GM12892 (cell line): ENCODE results near the gene NME3.

Source experiments
- POLR2A ChIP-seq: IDR thresholded peaks from 2 replicates; pipeline ENCODE4 v1.6.1; 2011; ENCODE audit warnings: low read depth, low read length, control low read depth
- POLR2AphosphoS5 ChIP-seq: IDR thresholded peaks from 2 replicates; pipeline ENCODE4 v1.6.1; 2011; ENCODE audit warnings: low read depth, low read length, control low read depth

DNA sequence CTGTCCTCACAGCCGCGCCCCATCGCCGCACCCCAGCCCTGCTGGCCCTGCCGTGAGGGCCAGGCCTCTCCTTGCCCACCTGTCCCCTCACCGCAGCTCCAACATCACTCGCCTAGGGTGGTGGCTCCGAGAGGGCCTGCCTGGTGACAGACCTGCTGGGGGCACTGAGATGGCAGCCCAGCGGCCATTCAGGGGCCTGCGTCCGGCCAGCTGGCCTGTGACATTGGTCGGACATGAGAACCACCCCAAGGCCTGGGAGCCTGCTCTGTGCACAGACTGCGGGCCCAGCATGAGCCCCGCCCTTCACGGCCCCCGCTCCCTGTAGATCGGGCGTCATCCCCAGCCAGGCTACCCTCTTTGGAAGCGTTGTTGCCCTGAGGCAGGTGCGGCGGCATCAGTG lies 11.8 kb downstream of the NME3 start:
- TF ChIP-seq POLR2AphosphoS5 (no peak), POLR2A (no peak)
